Left ventricle myocardium inferior (tissue), 1 donor: Measurements from ENCODE around the gene SCRN2. TPM values are rescaled to one million over a fixed set of nuclear protein-coding genes. Genes with fewer than 3 reads are reported as not detected.

ENCODE experiments used
- DNase-seq: peaks from one replicate; pipeline ENCODE4 v3.0.0-alpha.2; 2020
- H3K27ac ChIP-seq: fragments of 200-600 bp; replicated peaks from 2 replicates; pipeline ENCODE4 v1.8.0; 2021
- H3K27me3 ChIP-seq: fragments of 200-600 bp; 2 replicates; pipeline ENCODE4 v1.8.0; 2021; ENCODE audit warnings: low read depth
- H3K36me3 ChIP-seq: fragments of 200-600 bp; 2 replicates; pipeline ENCODE4 v1.8.0; 2021
- H3K4me1 ChIP-seq: fragments of 200-600 bp; 2 replicates; pipeline ENCODE4 v1.8.0; 2021
- H3K4me3 ChIP-seq: fragments of 200-600 bp; 2 replicates; pipeline ENCODE4 v1.8.0; 2021; ENCODE audit warnings: mild to moderate bottlenecking, moderate library complexity
- H3K9me3 ChIP-seq: fragments of 200-600 bp; replicated peaks from 2 replicates; pipeline ENCODE4 v1.8.0; 2021
- intact Hi-C: fragments of 100-400 bp; cut with micrococcal nuclease; formaldehyde crosslinking; loops from one replicate; pipeline ENCODE4 v1.11.0; 2022
- total RNA-seq: library from RNA; stranded (reverse); fragmentation: NEBNext Ultra II Directional; extraction: Animal tissue kit (Norgen Biotek cat#: 25700); gene quantifications from one replicate; pipeline ENCODE4 v1.2.1, GENCODE V29; 2021
- TF ChIP-seq, protein P1 (sequence below): fragments of 200-600 bp; IDR thresholded peaks from 2 replicates; pipeline ENCODE4 v1.8.0; 2021; ENCODE audit warnings: antibody characterized with exemption, mild to moderate bottlenecking, borderline replicate concordance
- donor health status: DM: no; HTN: yes; CAD: no; lungs with severe emphysema.

Gene SCRN2
- total RNA-seq, 1 donor from 2014 or later = 27.1 TPM

DNA sequence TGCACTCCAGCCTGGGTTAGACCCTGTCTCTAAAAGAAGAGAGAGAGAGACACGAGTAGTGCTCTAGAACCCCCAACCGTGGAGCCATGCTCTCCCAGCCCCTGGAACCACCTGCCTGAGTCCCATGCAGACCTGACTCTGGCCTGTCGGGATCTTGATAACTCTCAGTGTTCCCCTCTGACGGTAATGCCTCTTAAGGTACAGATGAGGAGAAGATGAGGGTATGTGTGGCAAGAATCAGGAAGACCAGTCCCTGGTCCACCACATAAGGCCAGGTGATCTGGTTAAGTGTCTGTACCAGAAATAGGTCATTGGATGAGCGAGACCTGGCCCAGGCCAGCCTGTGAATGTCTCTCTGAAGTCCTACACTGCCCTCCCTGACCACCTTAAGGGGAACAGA lies 37.9 kb downstream of the SCRN2 start:
- H3K4me1 ChIP-seq = peaks cover 10% of the 10 kb centered on the region
- no peak overlapping the region for H3K27ac ChIP-seq
- peaks cover 11% of the 10 kb centered on the region for H3K36me3 ChIP-seq
- H3K4me3 ChIP-seq = no peak overlapping the region
- intact Hi-C loops = no loop called here
- H3K9me3 ChIP-seq = no peaks in the 10 kb centered on the region
- TF ChIP-seq, protein P1, sequence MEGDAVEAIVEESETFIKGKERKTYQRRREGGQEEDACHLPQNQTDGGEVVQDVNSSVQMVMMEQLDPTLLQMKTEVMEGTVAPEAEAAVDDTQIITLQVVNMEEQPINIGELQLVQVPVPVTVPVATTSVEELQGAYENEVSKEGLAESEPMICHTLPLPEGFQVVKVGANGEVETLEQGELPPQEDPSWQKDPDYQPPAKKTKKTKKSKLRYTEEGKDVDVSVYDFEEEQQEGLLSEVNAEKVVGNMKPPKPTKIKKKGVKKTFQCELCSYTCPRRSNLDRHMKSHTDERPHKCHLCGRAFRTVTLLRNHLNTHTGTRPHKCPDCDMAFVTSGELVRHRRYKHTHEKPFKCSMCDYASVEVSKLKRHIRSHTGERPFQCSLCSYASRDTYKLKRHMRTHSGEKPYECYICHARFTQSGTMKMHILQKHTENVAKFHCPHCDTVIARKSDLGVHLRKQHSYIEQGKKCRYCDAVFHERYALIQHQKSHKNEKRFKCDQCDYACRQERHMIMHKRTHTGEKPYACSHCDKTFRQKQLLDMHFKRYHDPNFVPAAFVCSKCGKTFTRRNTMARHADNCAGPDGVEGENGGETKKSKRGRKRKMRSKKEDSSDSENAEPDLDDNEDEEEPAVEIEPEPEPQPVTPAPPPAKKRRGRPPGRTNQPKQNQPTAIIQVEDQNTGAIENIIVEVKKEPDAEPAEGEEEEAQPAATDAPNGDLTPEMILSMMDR = no peak
- H3K27me3 ChIP-seq = peaks cover 8% of the 10 kb centered on the region
- no peak for DNase-seq

DNA sequence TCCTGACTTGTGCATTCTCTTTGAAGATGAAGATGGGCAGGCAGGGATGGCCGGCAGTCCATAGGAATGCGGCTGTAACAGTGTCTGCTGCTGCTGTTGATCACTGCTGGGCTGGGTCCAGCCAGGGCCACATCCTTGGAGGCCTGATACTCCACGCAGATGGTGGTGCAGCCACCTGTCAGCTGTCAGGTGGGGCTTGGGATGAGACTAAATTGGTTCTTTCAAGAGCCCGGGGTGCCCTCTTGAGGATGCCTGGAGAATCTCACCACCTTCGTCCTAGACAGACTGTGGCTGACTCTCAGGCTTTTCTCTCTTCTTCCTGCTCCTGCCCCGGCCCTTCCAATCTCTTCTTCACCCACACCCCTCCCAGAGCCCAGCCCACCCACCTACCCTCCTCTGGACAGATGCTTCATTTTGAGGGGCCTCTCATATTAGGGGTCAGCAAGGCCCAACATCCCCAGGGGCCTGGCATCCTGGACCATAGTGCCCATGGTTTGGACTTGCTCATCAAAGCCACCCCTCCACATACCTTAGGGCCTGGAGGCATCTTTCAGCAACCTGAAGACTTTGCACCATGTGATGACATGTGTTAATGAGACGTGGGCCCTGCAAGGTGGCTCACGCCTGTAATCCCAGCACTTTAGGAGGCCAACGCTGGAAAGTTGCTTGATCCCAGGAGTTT lies 38.6 kb downstream of the SCRN2 start:
- Histone ChIP-seq H3K9me3 (no peaks in the 10 kb centered on the region), H3K27me3 (peaks cover 9% of the 10 kb centered on the region), H3K36me3 (peaks cover 4% of the 10 kb centered on the region), H3K27ac (no peak overlapping the region), H3K4me1 (peaks cover 10% of the 10 kb centered on the region), H3K4me3 (no peak overlapping the region)
- intact Hi-C loops = no loop called here
- no peak for DNase-seq
- TF ChIP-seq, protein P1 = peak; percentile 64

DNA sequence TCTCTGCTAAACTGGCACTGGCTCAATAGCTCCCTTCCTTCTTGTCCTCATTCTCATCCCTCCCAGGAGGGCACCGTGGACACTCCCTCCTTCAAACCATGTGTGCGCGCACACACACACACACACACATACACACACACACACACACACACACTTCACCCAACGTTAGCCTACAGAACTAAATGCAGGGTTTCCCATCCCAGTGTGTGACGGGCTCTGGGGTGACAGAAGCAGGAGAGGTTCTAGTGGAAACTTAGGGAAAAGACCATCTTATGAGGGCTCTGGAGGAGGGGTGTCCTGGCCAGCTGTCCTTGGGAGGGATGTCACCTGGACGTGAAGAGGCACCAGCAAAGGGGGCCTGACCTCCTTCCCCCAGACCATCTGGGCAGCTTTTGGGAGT lies 39.2 kb downstream of the SCRN2 start:
- Histone ChIP-seq H3K36me3 (no peaks in the 10 kb centered on the region), H3K27me3 (peaks cover 13% of the 10 kb centered on the region), H3K4me3 (no peak overlapping the region), H3K27ac (no peak overlapping the region), H3K9me3 (no peaks in the 10 kb centered on the region), H3K4me1 (peaks cover 10% of the 10 kb centered on the region)
- intact Hi-C loops = no loop called here
- DNase-seq = no peak
- TF ChIP-seq, protein P1 = no peak

DNA sequence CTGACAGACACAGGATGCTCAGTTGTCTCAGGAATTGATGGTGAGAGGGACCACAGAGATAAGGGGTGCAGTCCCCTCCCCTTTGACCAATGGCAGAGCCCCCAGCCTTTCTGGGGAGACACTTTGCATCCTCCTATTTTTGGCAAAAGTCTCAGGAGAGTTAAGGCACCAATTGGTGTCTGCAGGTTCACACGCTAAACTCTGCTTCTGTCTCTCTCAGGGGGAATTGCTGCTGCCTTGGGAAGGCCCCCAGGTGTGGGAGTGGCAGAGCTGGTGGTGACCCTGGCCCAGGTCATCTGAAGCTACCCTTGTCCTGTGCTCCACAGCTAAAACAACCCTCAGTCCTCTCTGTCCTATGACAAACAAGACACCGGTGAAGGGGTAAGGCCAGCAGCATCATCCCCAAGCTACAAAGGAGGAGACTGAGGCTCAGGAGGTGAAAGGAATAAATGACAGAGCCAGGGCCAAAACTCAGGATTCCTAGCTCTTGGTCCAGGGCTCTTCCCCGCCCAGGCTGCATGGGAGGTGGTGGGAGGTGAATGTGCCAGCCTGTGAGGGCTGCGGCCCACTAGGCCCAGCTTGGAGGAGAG lies 39.8 kb downstream of the SCRN2 start:
- DNase-seq = no peak
- H3K36me3 ChIP-seq = no peaks in the 10 kb centered on the region
- H3K27ac ChIP-seq = no peak overlapping the region
- H3K9me3 ChIP-seq = no peaks in the 10 kb centered on the region
- H3K4me1 ChIP-seq = peaks cover 10% of the 10 kb centered on the region
- TF ChIP-seq, protein P1 = no peak
- no peak overlapping the region for H3K4me3 ChIP-seq
- intact Hi-C loops = no loop called here
- H3K27me3 ChIP-seq = peaks cover 18% of the 10 kb centered on the region

DNA sequence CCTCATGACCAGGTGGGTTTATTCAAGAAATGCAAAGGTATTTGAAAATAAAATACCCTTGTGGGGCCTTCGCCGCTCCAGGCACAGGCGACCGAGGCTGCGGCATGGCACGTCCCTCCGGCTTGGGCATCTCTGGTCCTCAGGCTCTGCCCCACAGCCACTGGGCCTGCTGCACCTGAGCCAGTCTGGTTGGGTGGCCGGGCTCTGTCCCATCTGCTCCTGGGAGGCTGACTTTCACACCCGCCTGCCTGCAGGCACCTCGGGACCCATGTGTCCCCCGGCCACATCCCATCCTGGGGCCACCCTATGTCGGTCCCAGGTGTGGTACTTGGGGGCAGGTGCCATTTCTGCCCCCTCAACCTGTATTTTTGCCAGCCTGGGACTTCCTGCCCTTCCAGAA lies 40.4 kb downstream of the SCRN2 start:
- TF ChIP-seq, protein P1 = no peak
- Histone ChIP-seq H3K4me3 (no peak overlapping the region), H3K27ac (no peak overlapping the region), H3K9me3 (no peaks in the 10 kb centered on the region), H3K36me3 (no peaks in the 10 kb centered on the region), H3K27me3 (peaks cover 22% of the 10 kb centered on the region), H3K4me1 (peaks cover 4% of the 10 kb centered on the region)
- no peak for DNase-seq
- intact Hi-C loops = no loop called here
